ENCODE data around the gene GNAI1.

DNA sequence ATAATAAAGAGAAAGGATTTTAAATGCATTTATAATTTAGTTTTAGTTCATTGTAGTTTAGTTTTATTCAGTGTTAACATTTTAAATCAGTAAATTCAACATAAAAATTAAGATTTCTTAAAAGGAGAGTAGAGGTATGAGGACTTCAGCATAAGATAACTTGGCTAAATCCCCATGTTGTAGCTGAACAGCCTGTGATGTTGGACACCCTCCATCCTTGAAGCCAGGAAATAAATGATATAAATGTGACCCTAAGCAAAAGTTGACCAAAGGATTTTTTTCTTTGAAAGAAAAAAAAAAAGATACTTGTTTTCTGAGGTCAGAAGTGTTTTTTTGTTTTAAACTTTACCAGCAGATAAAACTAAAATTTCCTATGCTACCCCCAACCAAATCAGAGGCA, 48.7 kb downstream of the GNAI1 start:
- TF ChIP-seq, protein P1, sequence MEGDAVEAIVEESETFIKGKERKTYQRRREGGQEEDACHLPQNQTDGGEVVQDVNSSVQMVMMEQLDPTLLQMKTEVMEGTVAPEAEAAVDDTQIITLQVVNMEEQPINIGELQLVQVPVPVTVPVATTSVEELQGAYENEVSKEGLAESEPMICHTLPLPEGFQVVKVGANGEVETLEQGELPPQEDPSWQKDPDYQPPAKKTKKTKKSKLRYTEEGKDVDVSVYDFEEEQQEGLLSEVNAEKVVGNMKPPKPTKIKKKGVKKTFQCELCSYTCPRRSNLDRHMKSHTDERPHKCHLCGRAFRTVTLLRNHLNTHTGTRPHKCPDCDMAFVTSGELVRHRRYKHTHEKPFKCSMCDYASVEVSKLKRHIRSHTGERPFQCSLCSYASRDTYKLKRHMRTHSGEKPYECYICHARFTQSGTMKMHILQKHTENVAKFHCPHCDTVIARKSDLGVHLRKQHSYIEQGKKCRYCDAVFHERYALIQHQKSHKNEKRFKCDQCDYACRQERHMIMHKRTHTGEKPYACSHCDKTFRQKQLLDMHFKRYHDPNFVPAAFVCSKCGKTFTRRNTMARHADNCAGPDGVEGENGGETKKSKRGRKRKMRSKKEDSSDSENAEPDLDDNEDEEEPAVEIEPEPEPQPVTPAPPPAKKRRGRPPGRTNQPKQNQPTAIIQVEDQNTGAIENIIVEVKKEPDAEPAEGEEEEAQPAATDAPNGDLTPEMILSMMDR (IDR thresholded peaks at IDR 0.05; ENCODE audit: borderline replicate concordance, extremely low read depth, low read length, poor library complexity, severe bottlenecking) = no peak
- TF ChIP-seq EZH2 (IDR thresholded peaks at IDR 0.05; ENCODE audit: borderline replicate concordance, low read depth, low read length, severe bottlenecking) = no peak
